Astrocyte of the cerebellum (primary cell): Measurements from ENCODE around the gene NBPF11.
A peak's percentile ranks its signal among the peaks of the same experiment; 100 is the strongest.
"Not testable (repeated sequence)": the region's sequence is repeated elsewhere in the genome, so short reads cannot be mapped to it uniquely, and the experiment has no call there.

ENCODE experiments used
- DNase-seq: peaks from one replicate; pipeline ENCODE4 v3.0.0-alpha.2; 2011; ENCODE audit warnings: low read depth
- H3K4me3 ChIP-seq: 2 replicates; pipeline ENCODE4 v1.5.1; 2011; ENCODE audit warnings: mild to moderate bottlenecking, low read depth, low read length, moderate library complexity
- in situ Hi-C: cut with HindIII; loops from 2 replicates; pipeline ENCODE4 v1.10.0; 2017; ENCODE audit warnings: low sequenced_read_pairs

NBPF11 gene

DNA sequence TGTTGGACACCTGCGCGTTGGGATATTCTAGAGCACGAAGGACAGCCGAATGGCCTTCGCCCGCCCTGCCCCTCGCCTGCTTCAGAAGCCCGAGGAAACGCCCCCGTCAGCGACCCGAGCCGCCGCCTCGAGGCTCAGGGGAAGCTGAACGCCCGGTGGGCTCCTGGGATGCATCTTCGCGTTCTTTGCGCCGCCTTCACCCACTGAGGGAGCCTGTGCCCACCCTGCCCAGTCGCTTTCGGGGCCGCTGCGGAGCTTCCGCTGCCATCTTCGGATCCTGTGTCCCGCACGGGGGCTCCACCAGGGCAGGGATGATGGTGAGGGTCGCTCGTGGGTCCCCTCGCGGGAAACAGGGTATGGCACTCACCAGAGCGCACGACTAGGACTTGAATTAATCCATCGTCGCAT, 91.8 kb downstream of the NBPF11 start:
- peak overlapping the region; percentile 19 for H3K4me3 ChIP-seq
- DNase-seq, in situ Hi-C loops: not testable (repeated sequence)

DNA sequence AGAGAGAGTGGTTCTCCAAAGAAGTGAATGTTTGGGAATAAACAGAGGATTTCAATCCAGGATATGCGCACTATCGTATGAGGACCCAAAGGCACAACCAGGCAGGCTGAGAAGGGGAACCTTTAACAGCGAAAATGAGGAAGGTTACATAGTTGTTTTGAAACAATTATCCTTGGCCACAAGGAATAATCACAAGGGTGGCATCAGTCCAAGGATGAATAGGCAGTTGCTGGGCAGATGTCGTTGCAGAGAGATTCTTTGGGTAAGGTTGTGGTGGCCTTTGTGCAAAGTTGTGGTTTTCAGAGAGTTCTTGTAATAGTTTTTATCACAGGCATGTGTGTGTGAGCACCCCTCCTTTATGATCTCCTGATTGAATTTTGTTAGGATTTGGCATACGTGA, 94.7 kb downstream of the NBPF11 start:
- DNase-seq, result peak; percentile 22
- H3K4me3 ChIP-seq, in situ Hi-C loops: not testable (repeated sequence)
